ENCODE data around the gene LSM2. TPM values are rescaled to one million over a fixed set of nuclear protein-coding genes. Genes with fewer than 3 reads are reported as not detected.

Gene LSM2
- total RNA-seq, 1 experiment from 2014 or later = 72.6 TPM

- Histone ChIP-seq H3K27ac (no peak overlapping the region), H3K27me3 (replicated peaks) (no peaks in the 10 kb centered on the region), H3K9me3 (replicated peaks) (no peaks in the 10 kb centered on the region), H3K4me3 (no peak overlapping the region), H3K36me3 (peaks cover 83% of the 10 kb centered on the region), H3K4me1 (replicated peaks) (peaks cover 9% of the 10 kb centered on the region)
- DNase-seq (ENCODE audit: low read depth in 1 of 2, low spot score in 2 of 2) = no peak
These were observed 26.1 kb downstream of the LSM2 start for GRCh38 chr6:31780507-31781243.

- peaks cover 9% of the 10 kb centered on the region for H3K4me1 ChIP-seq (replicated peaks)
- peaks cover 75% of the 10 kb centered on the region for H3K36me3 ChIP-seq
- no peak overlapping the region for H3K27ac ChIP-seq
- no peaks in the 10 kb centered on the region for H3K9me3 ChIP-seq (replicated peaks)
- H3K27me3 ChIP-seq (replicated peaks) = no peaks in the 10 kb centered on the region
- no peak overlapping the region for H3K4me3 ChIP-seq
- DNase-seq (ENCODE audit: low read depth in 1 of 2, low spot score in 2 of 2) = no peak
These were observed 26.9 kb downstream of the LSM2 start for GRCh38 chr6:31779908-31780307.

- peaks cover 68% of the 10 kb centered on the region for H3K36me3 ChIP-seq
- H3K27me3 ChIP-seq (replicated peaks) = no peaks in the 10 kb centered on the region
- no peak overlapping the region for H3K4me3 ChIP-seq
- DNase-seq (ENCODE audit: low read depth in 1 of 2, low spot score in 2 of 2) = no peak
- H3K9me3 ChIP-seq (replicated peaks) = no peaks in the 10 kb centered on the region
- H3K27ac ChIP-seq = no peak overlapping the region
- H3K4me1 ChIP-seq (replicated peaks) = peaks cover 9% of the 10 kb centered on the region
These were observed 27.5 kb downstream of the LSM2 start for GRCh38 chr6:31778999-31779885.

DNA sequence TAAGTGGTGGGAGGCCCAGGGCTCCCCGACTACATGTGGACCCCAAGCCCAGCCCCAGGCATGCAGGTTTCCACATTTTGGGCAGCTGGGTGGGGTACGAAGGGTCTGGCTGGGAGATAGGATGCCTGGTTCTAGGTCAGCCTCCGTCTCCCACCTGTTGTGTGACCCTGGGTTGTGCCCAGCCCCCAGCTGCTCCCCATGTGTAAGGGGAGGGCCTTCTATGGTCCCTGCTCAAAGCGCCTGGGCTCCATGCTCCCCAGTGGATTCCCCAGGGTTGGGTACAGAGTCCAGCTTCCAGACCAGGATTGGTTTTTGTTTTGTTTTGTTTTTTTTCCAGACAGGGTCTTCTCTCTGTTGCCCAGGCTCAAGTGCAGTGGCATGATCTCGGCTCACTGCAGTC lies 28.6 kb downstream of the LSM2 start:
- Histone ChIP-seq H3K9me3 (replicated peaks) (no peaks in the 10 kb centered on the region), H3K4me1 (replicated peaks) (peaks cover 9% of the 10 kb centered on the region), H3K27me3 (replicated peaks) (no peaks in the 10 kb centered on the region), H3K4me3 (no peak overlapping the region), H3K36me3 (peaks cover 58% of the 10 kb centered on the region), H3K27ac (no peak overlapping the region)
- DNase-seq (ENCODE audit: low read depth in 1 of 2, low spot score in 2 of 2) = no peak

GRCh38 chr6:31777667-31778050 lies 29.1 kb downstream of the LSM2 start:
- Histone ChIP-seq H3K36me3 (peaks cover 53% of the 10 kb centered on the region), H3K4me1 (replicated peaks) (peaks cover 9% of the 10 kb centered on the region), H3K9me3 (replicated peaks) (no peaks in the 10 kb centered on the region), H3K4me3 (no peak overlapping the region), H3K27ac (no peak overlapping the region), H3K27me3 (replicated peaks) (no peaks in the 10 kb centered on the region)
- DNase-seq (ENCODE audit: low read depth in 1 of 2, low spot score in 2 of 2) = no peak

DNA sequence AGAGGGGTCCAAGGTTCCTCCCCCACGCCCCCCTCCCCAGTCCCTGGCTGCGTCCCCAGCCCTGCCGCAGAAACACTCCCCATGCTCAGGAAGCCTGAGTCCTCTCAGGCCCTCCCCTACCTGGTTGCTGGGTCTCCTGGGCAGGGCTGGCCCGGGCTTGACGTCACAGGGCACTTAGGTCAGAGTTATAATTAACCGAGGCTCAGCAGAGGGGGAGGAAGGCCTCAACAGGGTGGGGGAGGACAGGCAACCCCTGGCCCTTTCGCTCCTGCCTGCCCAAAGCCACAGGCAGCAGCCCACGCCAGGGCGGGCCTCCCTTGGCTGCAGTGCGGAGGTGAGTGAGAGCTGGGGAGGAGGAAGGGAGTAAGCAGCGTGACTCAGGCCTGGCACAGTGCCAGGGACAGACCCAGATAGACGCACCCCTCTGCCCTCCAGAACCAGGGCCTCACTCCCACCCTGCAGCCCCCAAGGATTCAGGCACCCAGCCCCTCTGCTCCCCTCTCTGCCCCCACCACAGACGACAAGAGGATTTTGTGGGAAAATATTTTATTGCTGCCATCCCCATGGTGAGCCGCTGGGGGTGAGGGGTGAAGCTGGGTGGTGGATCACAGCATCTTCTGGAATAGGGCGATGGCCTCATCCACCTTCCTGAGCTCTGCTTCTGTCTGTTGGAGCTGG lies 29.6 kb downstream of the LSM2 start, which contains the start of gene VWA7:
Gene VWA7 (minus strand): TSS at position 340 of the 678 bp plus-strand sequence. CDS start 549 bp downstream, outside the sequence.
- Histone ChIP-seq H3K9me3 (replicated peaks) (no peaks in the 10 kb centered on the region), H3K4me1 (replicated peaks) (peaks cover 9% of the 10 kb centered on the region), H3K27me3 (replicated peaks) (no peaks in the 10 kb centered on the region), H3K4me3 (no peak within 1 kb of the TSS), H3K36me3 (peaks cover 47% of the 10 kb centered on the region), H3K27ac (no peak within 1 kb of the TSS)
- DNase-seq (ENCODE audit: low read depth in 1 of 2, low spot score in 2 of 2) = peak; percentile 55 to 70

DNA sequence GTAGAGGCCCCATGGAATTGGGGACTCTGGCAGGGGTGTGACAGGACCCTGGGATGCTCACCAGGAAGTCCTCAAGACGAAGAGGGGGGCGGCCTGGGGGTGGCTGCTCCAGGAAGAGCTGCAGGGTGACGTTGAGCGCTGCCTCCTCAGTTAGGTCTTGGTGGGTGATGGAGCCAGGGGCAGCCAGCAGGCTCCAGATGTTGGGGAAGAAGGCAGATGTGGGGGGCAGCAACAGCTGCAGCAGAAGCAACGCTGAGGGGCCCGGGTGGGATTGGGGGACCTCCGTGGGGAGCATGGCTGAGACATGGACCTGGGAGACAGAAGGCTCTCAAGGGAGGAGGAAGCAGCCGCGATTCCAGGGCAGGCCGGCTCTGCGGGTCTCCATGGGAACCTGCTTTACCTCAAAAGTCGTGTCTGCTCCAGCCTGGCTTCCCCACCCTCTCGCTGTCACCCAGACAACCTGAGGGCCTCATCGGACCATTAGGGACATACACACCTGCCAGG lies 30.2 kb downstream of the LSM2 start:
- Histone ChIP-seq H3K9me3 (replicated peaks) (no peaks in the 10 kb centered on the region), H3K4me3 (no peak overlapping the region), H3K4me1 (replicated peaks) (peaks cover 9% of the 10 kb centered on the region), H3K27ac (no peak overlapping the region), H3K36me3 (peaks cover 41% of the 10 kb centered on the region), H3K27me3 (replicated peaks) (no peaks in the 10 kb centered on the region)
- DNase-seq (ENCODE audit: low read depth in 1 of 2, low spot score in 2 of 2) = no peak

DNA sequence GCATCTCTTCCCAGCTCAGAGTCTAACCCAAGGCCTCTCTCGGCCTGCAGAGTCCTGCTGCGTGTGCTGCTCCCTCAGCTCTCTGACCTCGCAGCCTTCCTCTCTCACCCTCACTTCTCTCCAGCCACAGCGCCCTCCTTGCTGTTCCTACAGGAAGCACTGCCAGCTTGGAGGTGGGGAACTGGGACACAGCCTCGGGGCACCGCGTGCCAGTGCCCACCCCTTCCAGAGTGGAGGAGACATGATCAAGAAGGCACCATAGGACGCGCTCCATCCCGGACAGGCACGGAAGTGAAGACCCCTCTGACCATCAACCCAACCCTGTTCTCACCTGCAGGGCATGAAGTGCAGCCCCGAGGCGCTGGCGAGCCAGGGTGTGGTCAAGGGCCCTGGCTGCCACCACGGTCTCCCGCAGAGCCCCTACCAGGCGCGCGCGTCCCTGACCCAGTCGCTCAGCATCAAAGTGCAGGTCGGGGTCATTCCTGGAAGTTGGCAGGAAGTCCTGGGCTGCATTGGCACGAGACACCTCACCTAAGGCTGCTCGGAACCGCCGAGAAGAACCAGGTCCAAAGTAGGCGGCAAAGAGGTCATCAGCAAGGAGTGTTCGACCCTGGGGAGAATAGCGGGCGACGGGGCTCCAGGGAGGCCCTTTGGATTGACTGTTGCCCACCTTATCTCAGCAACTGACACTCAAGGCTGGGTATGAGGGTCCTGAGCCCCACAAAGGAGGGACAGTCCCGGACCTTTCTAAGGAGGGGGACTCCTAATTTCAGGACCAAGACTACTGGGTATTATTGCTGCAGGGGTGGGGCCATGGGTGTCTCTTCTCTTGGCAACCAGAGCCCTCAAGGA lies 30.9 kb downstream of the LSM2 start:
- Histone ChIP-seq H3K9me3 (replicated peaks) (no peaks in the 10 kb centered on the region), H3K27ac (no peak overlapping the region), H3K4me1 (replicated peaks) (peaks cover 9% of the 10 kb centered on the region), H3K36me3 (peaks cover 35% of the 10 kb centered on the region), H3K4me3 (no peak overlapping the region), H3K27me3 (replicated peaks) (no peaks in the 10 kb centered on the region)
- DNase-seq (ENCODE audit: low read depth in 1 of 2, low spot score in 2 of 2) = no peak

DNA sequence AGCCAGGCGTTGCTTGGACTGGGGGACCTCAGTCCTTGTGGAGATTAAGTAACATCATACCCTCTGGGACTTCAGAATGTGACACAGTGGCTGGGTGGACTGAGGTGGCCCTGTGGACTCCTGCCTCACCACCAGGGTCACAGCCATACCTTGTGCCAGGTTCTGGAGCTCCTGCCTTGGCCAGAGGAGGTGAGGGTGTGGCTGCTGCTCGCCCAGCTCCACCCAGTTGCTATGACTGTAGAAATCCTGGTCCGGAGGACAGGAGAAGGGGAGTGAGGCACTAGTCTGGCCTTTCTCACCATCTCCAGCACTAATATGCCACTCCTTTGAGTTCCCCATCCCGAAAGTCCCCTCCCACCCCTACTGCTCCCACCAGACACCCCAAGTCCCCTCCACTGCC lies 31.6 kb downstream of the LSM2 start:
- no peak for DNase-seq (ENCODE audit: low read depth in 1 of 2, low spot score in 2 of 2)
- Histone ChIP-seq H3K27ac (no peak overlapping the region), H3K9me3 (replicated peaks) (no peaks in the 10 kb centered on the region), H3K36me3 (peaks cover 28% of the 10 kb centered on the region), H3K27me3 (replicated peaks) (no peaks in the 10 kb centered on the region), H3K4me3 (no peak overlapping the region), H3K4me1 (replicated peaks) (peaks cover 9% of the 10 kb centered on the region)

GRCh38 chr6:31771992-31772358 lies 34.8 kb downstream of the LSM2 start:
- no peaks in the 10 kb centered on the region for H3K36me3 ChIP-seq
- peaks cover 4% of the 10 kb centered on the region for H3K4me1 ChIP-seq (replicated peaks)
- H3K4me3 ChIP-seq = no peak overlapping the region
- no peak for DNase-seq (ENCODE audit: low read depth in 1 of 2, low spot score in 2 of 2)
- H3K27ac ChIP-seq = no peak overlapping the region
- no peaks in the 10 kb centered on the region for H3K27me3 ChIP-seq (replicated peaks)
- no peaks in the 10 kb centered on the region for H3K9me3 ChIP-seq (replicated peaks)

- Histone ChIP-seq H3K4me1 (replicated peaks) (no peaks in the 10 kb centered on the region), H3K4me3 (no peak overlapping the region), H3K9me3 (replicated peaks) (no peaks in the 10 kb centered on the region), H3K27me3 (replicated peaks) (no peaks in the 10 kb centered on the region), H3K36me3 (no peaks in the 10 kb centered on the region), H3K27ac (no peak overlapping the region)
- DNase-seq (ENCODE audit: low read depth in 1 of 2, low spot score in 2 of 2) = no peak
These were observed 35.9 kb downstream of the LSM2 start for GRCh38 chr6:31770860-31771259.

- no peak overlapping the region for H3K4me3 ChIP-seq
- no peak overlapping the region for H3K27ac ChIP-seq
- DNase-seq (ENCODE audit: low read depth in 1 of 2, low spot score in 2 of 2) = peak; percentile 70 to 82
- H3K27me3 ChIP-seq (replicated peaks) = no peaks in the 10 kb centered on the region
- no peaks in the 10 kb centered on the region for H3K9me3 ChIP-seq (replicated peaks)
- H3K36me3 ChIP-seq = no peaks in the 10 kb centered on the region
- no peaks in the 10 kb centered on the region for H3K4me1 ChIP-seq (replicated peaks)
These were observed 36.9 kb downstream of the LSM2 start for GRCh38 chr6:31769684-31770371.
